H1 (cell line): ENCODE results near the gene TTC21A. TPM values are rescaled to one million over a fixed set of nuclear protein-coding genes. Genes with fewer than 3 reads are reported as not detected.

ENCODE experiments used
- CTCF ChIA-PET: fragments of 300-600 bp; sonication (Branson Sonifier 250); formaldehyde crosslinking; loops from one replicate; lab custom pipeline; 2021; ENCODE audit not compliant: partially characterized antibody; lab: Charles Lee
- POLR2A ChIA-PET: fragments of 300-600 bp; sonication (Branson Sonifier 250); formaldehyde crosslinking; loops from one replicate; lab custom pipeline; 2021; ENCODE audit warnings: inconsistent platforms; ENCODE audit not compliant: partially characterized antibody; lab: Charles Lee
- DNase-seq, 2 experiments: peaks; one replicate each; pipeline versions ENCODE4 v3.0.0 to v3.0.0-alpha.2; 2010 to 2022; ENCODE audit warnings: low spot score in 2 of 2, low read depth in 1 of 2, mixed read lengths in 1 of 2
- FAIRE-seq: peaks from 2 replicates; lab custom pipeline; 2011; peaks lifted over from hg19 to GRCh38; lab: Jason Lieb, UNC
- H2AFZ ChIP-seq: 2 replicates; pipeline ENCODE4 v1.8.1; 2012; ENCODE audit warnings: low read length, inconsistent platforms
- H2AK5ac ChIP-seq: 2 replicates; pipeline ENCODE4 v1.6.1; 2013; ENCODE audit warnings: low read depth, low read length
- H2BK120ac ChIP-seq: replicated peaks from 2 replicates; pipeline ENCODE3; 2013; ENCODE audit warnings: low read depth, low read length, inconsistent platforms
- H2BK12ac ChIP-seq: 2 replicates; pipeline ENCODE4 v1.6.1; 2013; ENCODE audit warnings: low read depth, low read length
- H2BK15ac ChIP-seq: 2 replicates; pipeline ENCODE4 v1.6.1; 2013; ENCODE audit warnings: low read length
- H2BK20ac ChIP-seq: 2 replicates; pipeline ENCODE4 v1.6.1; 2013; ENCODE audit warnings: low read length
- H2BK5ac ChIP-seq: 2 replicates; pipeline ENCODE4 v1.6.1; 2013; ENCODE audit warnings: low read depth, low read length
- H3K14ac ChIP-seq: 2 replicates; pipeline ENCODE4 v1.6.1; 2013; ENCODE audit warnings: inconsistent platforms; ENCODE audit not compliant: insufficient read length
- H3K18ac ChIP-seq: 2 replicates; pipeline ENCODE4 v1.6.1; 2013; ENCODE audit warnings: low read length; ENCODE audit errors: extremely low read depth
- H3K23ac ChIP-seq: 2 replicates; pipeline ENCODE4 v1.6.1; 2013; ENCODE audit warnings: inconsistent platforms; ENCODE audit not compliant: insufficient read length
- H3K23me2 ChIP-seq: 2 replicates; pipeline ENCODE4 v1.6.1; 2013; ENCODE audit warnings: low read depth, low read length
- H3K27ac ChIP-seq: 2 replicates; pipeline ENCODE4 v1.6.1; 2011; ENCODE audit warnings: low read depth, low read length, inconsistent platforms
- H3K27me3 ChIP-seq, 4 experiments: replicated peaks in 1 of 4; 1 replicate in 1 of 4; 2 replicates in 3 of 4; pipeline versions ENCODE4 v1.6.1 to v1.8.1; 2011 to 2013; ENCODE audit warnings: low read length in 3 of 4, mild to moderate bottlenecking in 3 of 4, inconsistent platforms in 2 of 4, mixed read lengths in 2 of 4, moderate library complexity in 1 of 4; ENCODE audit not compliant: control insufficient read depth in 3 of 4, insufficient read depth in 3 of 4; ENCODE audit errors: extremely low read depth in 1 of 4
- H3K36me3 ChIP-seq, 4 experiments: 2 replicates each; pipeline versions ENCODE4 v1.6.1 to v1.8.1; 2011 to 2013; ENCODE audit warnings: mild to moderate bottlenecking in 4 of 4, low read length in 3 of 4, moderate library complexity in 2 of 4, control low read depth in 1 of 4, inconsistent platforms in 1 of 4; ENCODE audit not compliant: insufficient read depth in 4 of 4, control insufficient read depth in 2 of 4
- H3K4ac ChIP-seq: replicated peaks from 2 replicates; pipeline ENCODE3; 2013; ENCODE audit warnings: low read length, low read depth, mixed read lengths, inconsistent platforms; ENCODE audit not compliant: insufficient read length
- H3K4me1 ChIP-seq, 4 experiments: replicated peaks in 1 of 4; 1 replicate in 1 of 4; 2 replicates in 3 of 4; pipeline versions ENCODE4 v1.6.1 to v1.8.1; 2011 to 2013; ENCODE audit warnings: low read length in 3 of 4, inconsistent platforms in 2 of 4, mixed read lengths in 1 of 4; ENCODE audit not compliant: insufficient read depth in 4 of 4, control insufficient read depth in 3 of 4
- H3K4me2 ChIP-seq, 2 experiments: 2 replicates each; pipeline versions ENCODE4 v1.6.1 to v1.8.1; 2011 to 2013; ENCODE audit warnings: low read depth in 2 of 2, low read length in 2 of 2, control low read depth in 1 of 2, inconsistent platforms in 1 of 2, mild to moderate bottlenecking in 1 of 2; ENCODE audit not compliant: insufficient read depth in 1 of 2
- H3K4me3 ChIP-seq, 4 experiments: fragments of 200-600, 300-600 bp in 1 of 4; sonication (generic), shearing (Covaris generic), sonication (Bioruptor Twin) in 1 of 4; 2 replicates each; pipeline versions ENCODE4 v1.5.1 to v1.8.1; 2011 to 2016; ENCODE audit warnings: low read length in 4 of 4, low read depth in 3 of 4, control low read depth in 2 of 4, inconsistent platforms in 2 of 4, mild to moderate bottlenecking in 2 of 4, mixed read lengths in 1 of 4, moderate library complexity in 1 of 4; ENCODE audit not compliant: insufficient read depth in 2 of 4; ENCODE audit errors: extremely low read depth in 1 of 4
- H3K56ac ChIP-seq: replicated peaks from 2 replicates; pipeline ENCODE3; 2013; ENCODE audit warnings: low read depth, mild to moderate bottlenecking, mixed read lengths, low read length, inconsistent platforms; ENCODE audit not compliant: insufficient read length
- H3K79me1 ChIP-seq: 2 replicates; pipeline ENCODE4 v1.6.1; 2013; ENCODE audit warnings: low read depth, low read length, control low read depth
- H3K79me2 ChIP-seq, 2 experiments: 2 replicates each; pipeline versions ENCODE4 v1.6.1 to v1.8.1; 2012 to 2013; ENCODE audit warnings: low read length in 2 of 2, mild to moderate bottlenecking in 2 of 2, inconsistent platforms in 1 of 2; ENCODE audit not compliant: insufficient read depth in 2 of 2, control insufficient read depth in 1 of 2
- H3K9ac ChIP-seq, 4 experiments: replicated peaks in 1 of 4; 1 replicate in 1 of 4; 2 replicates in 3 of 4; pipeline versions ENCODE4 v1.6.1 to v1.8.1; 2011 to 2013; ENCODE audit warnings: low read depth in 3 of 4, low read length in 3 of 4, control low read depth in 2 of 4, mild to moderate bottlenecking in 2 of 4, moderate library complexity in 2 of 4, inconsistent platforms in 1 of 4; ENCODE audit errors: extremely low read depth in 1 of 4
- H3K9me3 ChIP-seq, 2 experiments: 2 replicates each; pipeline versions ENCODE4 v1.6.1 to v1.8.1; 2012 to 2013; ENCODE audit warnings: mild to moderate bottlenecking in 2 of 2, moderate library complexity in 2 of 2, control low read depth in 1 of 2, inconsistent platforms in 1 of 2, low read depth in 1 of 2, low read length in 1 of 2, mixed read lengths in 1 of 2; ENCODE audit not compliant: insufficient read depth in 2 of 2
- H4K20me1 ChIP-seq, 2 experiments: replicated peaks in 1 of 2; 2 replicates each; pipeline versions ENCODE3 to v1.8.1; 2011 to 2013; ENCODE audit warnings: inconsistent platforms in 2 of 2, low read length in 2 of 2, mild to moderate bottlenecking in 1 of 2; ENCODE audit not compliant: insufficient read depth in 2 of 2, control insufficient read depth in 1 of 2
- H4K5ac ChIP-seq: 2 replicates; pipeline ENCODE4 v1.6.1; 2013; ENCODE audit warnings: low read length, low read depth, mixed read lengths, inconsistent platforms; ENCODE audit not compliant: insufficient read length
- H4K8ac ChIP-seq: 2 replicates; pipeline ENCODE4 v1.8.0; 2013; ENCODE audit warnings: mild to moderate bottlenecking, moderate library complexity, low read length, inconsistent platforms; ENCODE audit not compliant: insufficient read depth; ENCODE audit errors: extremely low read depth
- H4K91ac ChIP-seq: replicated peaks from 2 replicates; pipeline ENCODE3; 2013; ENCODE audit warnings: low read length, mixed read lengths, inconsistent platforms; ENCODE audit not compliant: insufficient read length
- BCL11A ChIP-seq, 2 experiments: IDR thresholded peaks; one replicate each; pipeline ENCODE4 v1.6.1; 2011; ENCODE audit warnings: low read depth in 2 of 2, low read length in 2 of 2, mild to moderate bottlenecking in 2 of 2
- CBX5 ChIP-seq: fragments of 300-800, 300-1000 bp; sonication (generic); IDR thresholded peaks from 2 replicates; pipeline ENCODE4 v1.7.1; 2016; ENCODE audit warnings: antibody characterized with exemption, low read length, low read depth
- CHD2 ChIP-seq: IDR thresholded peaks from 2 replicates; pipeline ENCODE4 v1.6.1; 2012; ENCODE audit warnings: low read length, improper control_type of control experiment
- EP300 ChIP-seq, 2 experiments: IDR thresholded peaks; 1 replicate in 1 of 2; 2 replicates in 1 of 2; pipeline ENCODE4 v1.6.1; 2011 to 2012; ENCODE audit warnings: low read depth in 2 of 2, low read length in 2 of 2, mild to moderate bottlenecking in 2 of 2, borderline replicate concordance in 1 of 2, inconsistent platforms in 1 of 2, moderate library complexity in 1 of 2
- HDAC2 ChIP-seq, 2 experiments: fragments of 300-600 bp in 1 of 2; sonication (generic) in 1 of 2; IDR thresholded peaks; 2 replicates each; pipeline ENCODE4 v1.6.1; 2011 to 2012; ENCODE audit warnings: low read depth in 2 of 2, low read length in 2 of 2, mild to moderate bottlenecking in 2 of 2, moderate library complexity in 2 of 2, borderline replicate concordance in 1 of 2, inconsistent platforms in 1 of 2
- JUN ChIP-seq: IDR thresholded peaks from 2 replicates; pipeline ENCODE4 v1.6.1; 2011; ENCODE audit warnings: low read depth, mild to moderate bottlenecking, improper control_type of control experiment, low read length
- KDM5A ChIP-seq: fragments of 200-600 bp; IDR thresholded peaks from 2 replicates; pipeline ENCODE4 v1.7.1; 2012; ENCODE audit warnings: mild to moderate bottlenecking, low read length, inconsistent platforms, mixed read lengths
- MAX ChIP-seq: IDR thresholded peaks from 2 replicates; pipeline ENCODE4 v1.6.1; 2012; ENCODE audit warnings: inconsistent platforms
- PHF8 ChIP-seq: fragments of 200-600 bp; sonication (generic); conservative IDR thresholded peaks from 2 replicates; pipeline ENCODE4 v1.7.1; 2012; ENCODE audit warnings: low read depth, mild to moderate bottlenecking, inconsistent platforms, low read length, moderate library complexity
- SIRT6 ChIP-seq: IDR thresholded peaks from one replicate; pipeline ENCODE4 v1.7.1; 2012; ENCODE audit warnings: low read length, inconsistent platforms
- SP1 ChIP-seq: IDR thresholded peaks from 2 replicates; pipeline ENCODE4 v1.6.1; 2011; ENCODE audit warnings: low read depth, low read length
- YY1 ChIP-seq: IDR thresholded peaks from 2 replicates; pipeline ENCODE4 v1.6.1; 2011; ENCODE audit warnings: low read depth, mild to moderate bottlenecking, low read length
- WGBS, 2 experiments: shearing (Covaris generic) in 1 of 2; methylation state at CpG; one replicate each; pipeline versions ENCODE4 v1.1.6 to v1.1.7; 2013 to 2015; ENCODE audit warnings: low lambda C conversion rate in 2 of 2, mixed read lengths in 2 of 2, inconsistent platforms in 1 of 2, low coverage in 1 of 2, missing lambda C conversion rate in 1 of 2; ENCODE audit not compliant: insufficient replicate concordance in 2 of 2, insufficient coverage in 1 of 2, insufficient read length in 1 of 2; ENCODE audit errors: extremely low coverage in 1 of 2, missing lambda C conversion rate in 1 of 2; 5-methylcytosine and 5-hydroxymethylcytosine counted together
- polyA plus RNA-seq, 7 experiments: library from polyadenylated mRNA; depleted of rRNA in 3 of 7; stranded (reverse) in 5 of 7; unstranded in 2 of 7; fragments of >200 nt in 5 of 7; fragments of 200-250 nt in 2 of 7; gene quantifications; 1 replicate in 5 of 7; 2 replicates in 1 of 7; 4 replicates in 1 of 7; pipeline versions ENCODE4 v1.2.1 to v1.2.3, GENCODE V29; 2011 to 2013; ENCODE audit warnings: missing spikeins in 2 of 7, mixed read lengths in 2 of 7
- total RNA-seq: library from RNA; stranded (reverse); fragmentation: NEBNext Ultra II Directional; extraction: Animal tissue kit (Norgen Biotek cat#: 25700); gene quantifications from 2 replicates; pipeline ENCODE4 v1.2.1, GENCODE V29; 2021

Gene TTC21A
- total and polyA plus RNA-seq, 2 of the 8 experiments (the other 6 are each of a cell fraction or from before 2014, with no cell fraction given) = 2.3 to 2.8 TPM

DNA sequence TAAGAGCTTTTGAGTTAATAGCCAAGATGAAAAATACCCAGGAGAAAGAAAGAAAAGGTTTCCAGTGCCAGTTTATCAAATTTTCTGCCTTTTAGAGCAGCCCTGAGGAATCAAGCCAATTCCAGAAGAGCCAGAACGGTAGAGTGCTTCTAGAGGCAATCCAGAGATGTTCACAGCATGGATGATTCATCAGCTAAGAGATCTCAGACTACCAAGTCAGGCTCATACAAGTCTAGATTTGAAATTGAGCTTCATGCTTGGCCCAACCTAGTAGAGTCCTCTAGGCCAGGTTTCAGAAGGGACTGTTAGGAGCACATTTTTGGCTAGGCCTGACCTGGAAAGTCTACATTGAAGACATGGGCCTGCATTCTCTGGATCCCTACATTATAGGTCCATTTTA, 40.2 kb upstream of the TTC21A start:
- DNase-seq = no peak
- Histone ChIP-seq H3K23ac (no peak overlapping the region), H3K18ac (no peak overlapping the region), H2BK12ac (no peak overlapping the region), H4K20me1 (peaks cover 0 to 2% of the 10 kb centered on the region in 2 experiments), H3K36me3 (peaks cover 0 to 44% (median 25%) of the 10 kb centered on the region in 4 experiments; a peak in 7 of 8 replicates), H3K79me2 (peaks cover 3 to 24% of the 10 kb centered on the region in 2 experiments; a peak in 2 of 4 replicates), H2BK120ac (no peak overlapping the region), H3K4me3 (no peak overlapping the region), H4K8ac (no peak overlapping the region), H3K27me3 (no peaks in the 10 kb centered on the region), H2BK5ac (no peak overlapping the region), H2BK20ac (no peak overlapping the region), H3K4ac (no peak overlapping the region), H3K23me2 (no peaks in the 10 kb centered on the region), H4K5ac (no peak overlapping the region), H3K14ac (no peak overlapping the region), H2AK5ac (no peak overlapping the region), H2AFZ (no peak overlapping the region), H3K27ac (no peak overlapping the region), H4K91ac (no peak overlapping the region), H2BK15ac (no peak overlapping the region), H3K9ac (no peak overlapping the region), H3K4me1 (no peaks in the 10 kb centered on the region), H3K79me1 (peaks cover 2% of the 10 kb centered on the region), H3K56ac (no peak overlapping the region), H3K4me2 (no peak overlapping the region), H3K9me3 (no peaks in the 10 kb centered on the region)
- FAIRE-seq = no peak
- ChIA-PET CTCF (interaction anchor here (0.8 to 1.4 kb wide), 2 partner anchors 37 kb away, joined by 3 read pairs; no protein-coding TSS in a partner anchor), POLR2A (interaction anchor here (1.4 kb wide), 1 partner anchor 9 kb away, joined by 4 read pairs; no protein-coding TSS in a partner anchor)
- TF ChIP-seq SP1 (no peak), SIRT6 (no peak), KDM5A (no peak), YY1 (no peak), BCL11A (IDR thresholded peaks at IDR 0.05; ENCODE audit: low read depth in 2 of 2, low read length in 2 of 2) (no peak), HDAC2 (IDR thresholded peaks at IDR 0.05; ENCODE audit: borderline replicate concordance in 1 of 2, low read depth in 2 of 2, low read length in 2 of 2) (no peak), MAX (no peak), CHD2 (no peak), CBX5 (no peak), JUN (no peak), PHF8 (no peak), EP300 (IDR thresholded peaks at IDR 0.05; ENCODE audit: borderline replicate concordance in 1 of 2, low read depth in 2 of 2, low read length in 2 of 2) (no peak)
- WGBS, 2 experiments = 86% methylated on average over 1 of the region's 1 CpG; no CpG with 5 or more reads in 1 of the 2 experiments
